ENCODE data around the gene WDR54.

DNA sequence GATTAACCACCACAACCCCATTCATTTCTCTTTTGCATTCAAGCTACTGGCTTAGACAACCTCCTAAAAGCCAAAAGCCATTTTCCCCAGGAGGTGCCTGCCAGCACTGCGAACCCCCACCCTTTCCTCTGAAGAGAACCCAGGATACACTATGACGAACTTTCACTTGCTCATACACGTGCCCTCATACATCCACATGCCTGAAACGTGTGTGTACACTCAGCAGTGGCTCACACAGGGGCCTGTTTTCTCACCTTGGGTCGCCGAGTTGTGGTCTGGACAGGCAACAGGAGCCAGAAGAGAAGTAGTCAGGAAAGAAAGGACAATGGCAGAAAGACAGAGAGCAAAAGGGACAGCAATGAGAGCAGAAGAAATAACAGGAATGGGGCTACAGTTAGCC lies 48.9 kb upstream of the WDR54 start:
- TF ChIP-seq POLR2A (IDR thresholded peaks at IDR 0.05) (no peak), POLR2AphosphoS5 (IDR thresholded peaks at IDR 0.05) (no peak)

Data from prostate gland (tissue), 1 donor.